ENCODE data around the gene SH2D2A.
A peak's percentile ranks its signal among the peaks of the same experiment; 100 is the strongest.

The SH2D2A gene

DNA sequence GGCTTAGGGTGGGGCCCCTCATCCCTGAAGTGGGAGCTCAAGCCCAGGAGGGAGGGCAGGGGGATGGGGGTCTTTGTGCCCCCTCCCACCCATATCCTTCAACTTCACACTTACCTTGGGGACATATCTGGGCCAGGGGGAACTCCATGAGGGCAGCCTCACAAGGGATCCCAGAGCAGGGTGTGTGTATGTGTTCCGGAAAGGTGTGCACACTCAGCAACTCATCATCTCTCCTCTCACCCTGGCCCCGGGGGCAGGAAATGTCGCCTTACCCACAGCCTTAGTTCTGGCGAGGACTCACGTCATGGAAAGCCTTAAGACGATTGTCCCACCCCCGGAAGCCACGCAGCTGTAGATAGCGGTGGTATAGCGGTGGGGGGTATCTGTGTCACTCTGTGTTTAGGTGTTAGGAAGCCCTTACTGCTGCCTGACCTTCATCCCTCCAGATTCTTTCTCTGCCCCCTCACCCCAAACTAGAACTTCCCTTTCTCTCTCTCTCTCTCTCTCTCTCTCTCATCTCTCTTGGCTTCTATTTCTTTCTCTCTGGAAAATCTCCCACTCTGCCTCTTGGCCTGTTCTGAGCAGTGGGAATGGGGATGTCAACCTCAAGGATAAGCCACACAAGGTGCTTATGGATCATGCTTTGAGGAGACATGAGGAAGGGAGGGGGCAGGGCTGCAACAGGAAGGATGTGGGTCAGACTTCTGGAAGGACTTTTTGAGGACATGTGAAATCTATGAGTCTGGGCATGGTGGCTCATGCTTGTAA, at the start of gene SH2D2A:
TSS of gene SH2D2A (minus strand) at position 288 of the 768 bp plus-strand sequence. CDS start at position 148, 140 bp downstream.
- peak; percentile 95 for DNase-seq

DNA sequence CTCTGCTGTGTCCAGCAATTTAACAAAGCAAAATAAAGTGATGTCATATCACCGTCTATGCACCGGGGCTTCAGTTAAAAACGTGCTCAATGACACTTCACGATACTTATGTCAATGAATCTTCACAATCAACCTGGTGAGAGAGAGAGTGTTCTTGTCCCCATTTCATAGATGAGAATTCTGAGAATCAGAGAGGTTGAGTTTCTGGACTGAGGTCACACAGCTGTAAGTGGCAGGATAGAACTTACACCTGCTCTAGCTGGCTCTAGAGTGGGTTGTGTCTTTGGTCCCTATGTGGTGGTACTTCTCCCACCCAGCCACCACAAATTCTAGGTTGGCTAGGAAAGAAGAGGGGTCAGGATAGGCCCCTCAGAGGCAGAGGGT, 49.2 kb upstream of the SH2D2A start:
- no peak for DNase-seq

DNA sequence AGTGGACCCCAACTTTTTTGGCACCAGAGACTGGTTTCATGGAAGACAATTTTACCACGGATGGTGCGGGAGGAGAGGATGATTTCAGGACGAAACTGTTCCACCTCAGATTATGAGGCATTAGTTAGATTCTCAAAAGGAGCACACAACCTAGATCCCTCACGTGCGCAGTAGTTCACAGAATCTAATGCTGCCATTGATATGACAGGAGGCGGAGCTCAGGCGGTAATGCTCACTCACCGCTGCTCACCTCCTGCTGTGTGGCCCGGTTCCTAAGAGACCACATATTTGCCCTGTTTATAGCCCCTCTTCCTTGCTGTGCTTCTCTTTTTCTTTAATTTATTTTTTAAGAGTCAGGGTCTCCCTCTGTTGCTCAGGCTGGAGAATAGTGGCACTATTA, 48.6 kb upstream of the SH2D2A start:
- no peak for DNase-seq

- no peak for DNase-seq
Observed at GRCh38 chr1:156864796-156865195, 48.1 kb upstream of the SH2D2A start.

DNA sequence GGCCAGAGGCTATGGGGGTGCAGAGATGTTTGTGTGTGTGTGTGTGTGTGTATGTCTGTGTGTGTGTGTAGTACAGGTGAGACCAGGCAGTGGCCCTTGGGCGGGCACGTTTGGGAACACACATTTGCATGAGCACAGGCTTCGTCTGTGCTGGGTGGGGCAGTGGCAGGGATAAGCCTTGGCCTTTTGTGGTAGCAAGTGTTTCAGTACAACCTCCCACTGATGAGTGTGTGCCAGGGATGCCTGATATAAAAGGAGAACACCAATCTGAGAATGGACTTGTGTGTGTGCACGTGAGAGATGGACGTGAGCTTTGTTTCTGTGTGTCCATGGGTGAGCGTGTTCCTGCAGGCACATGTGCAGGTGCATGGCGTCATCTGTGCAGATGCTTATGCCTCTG, 47.0 kb upstream of the SH2D2A start:
- no peak for DNase-seq

GRCh38 chr1:156862997-156863599, 46.5 kb upstream of the SH2D2A start:
- no peak for DNase-seq

- no peak for DNase-seq
Observed at GRCh38 chr1:156862584-156862983, 45.9 kb upstream of the SH2D2A start.

DNA sequence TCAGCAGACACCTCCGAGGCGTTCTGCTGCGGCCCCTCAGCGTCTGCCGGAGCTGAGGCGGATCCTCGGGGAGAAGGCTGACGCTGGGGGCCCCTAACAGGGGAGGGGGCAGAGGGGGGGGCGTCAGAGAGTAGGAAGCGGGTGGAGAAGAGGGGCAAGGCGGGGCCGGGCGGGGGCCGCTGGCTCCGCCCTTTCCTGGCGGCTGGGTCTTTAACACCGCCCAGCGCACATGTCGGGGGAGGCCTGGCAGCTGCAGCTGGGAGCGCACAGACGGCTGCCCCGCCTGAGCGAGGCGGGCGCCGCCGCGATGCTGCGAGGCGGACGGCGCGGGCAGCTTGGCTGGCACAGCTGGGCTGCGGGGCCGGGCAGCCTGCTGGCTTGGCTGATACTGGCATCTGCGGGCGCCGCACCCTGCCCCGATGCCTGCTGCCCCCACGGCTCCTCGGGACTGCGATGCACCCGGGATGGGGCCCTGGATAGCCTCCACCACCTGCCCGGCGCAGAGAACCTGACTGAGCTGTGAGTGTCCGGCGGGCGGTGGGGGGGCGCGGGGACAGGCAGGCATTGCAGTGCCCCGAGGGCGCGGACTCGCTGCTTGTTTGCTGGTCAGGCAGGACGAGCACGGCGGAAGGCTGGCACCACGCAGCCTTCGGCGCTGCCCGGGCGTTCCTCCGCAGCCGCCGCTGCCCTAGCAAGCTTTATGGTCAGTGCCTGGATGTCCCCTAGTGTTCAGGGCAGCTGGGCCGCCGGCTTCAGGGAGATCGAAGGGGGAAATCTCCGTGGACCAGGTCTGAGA, 44.2 kb upstream of the SH2D2A start, which contains the start of gene NTRK1:
TSS of gene NTRK1 (plus strand) at position 238 of the 796 bp plus-strand sequence. CDS start at position 308, 70 bp downstream.
- DNase-seq: peak; percentile 89

- peak; percentile 82 for DNase-seq
Observed at GRCh38 chr1:156860113-156860627, 43.5 kb upstream of the SH2D2A start.

DNA sequence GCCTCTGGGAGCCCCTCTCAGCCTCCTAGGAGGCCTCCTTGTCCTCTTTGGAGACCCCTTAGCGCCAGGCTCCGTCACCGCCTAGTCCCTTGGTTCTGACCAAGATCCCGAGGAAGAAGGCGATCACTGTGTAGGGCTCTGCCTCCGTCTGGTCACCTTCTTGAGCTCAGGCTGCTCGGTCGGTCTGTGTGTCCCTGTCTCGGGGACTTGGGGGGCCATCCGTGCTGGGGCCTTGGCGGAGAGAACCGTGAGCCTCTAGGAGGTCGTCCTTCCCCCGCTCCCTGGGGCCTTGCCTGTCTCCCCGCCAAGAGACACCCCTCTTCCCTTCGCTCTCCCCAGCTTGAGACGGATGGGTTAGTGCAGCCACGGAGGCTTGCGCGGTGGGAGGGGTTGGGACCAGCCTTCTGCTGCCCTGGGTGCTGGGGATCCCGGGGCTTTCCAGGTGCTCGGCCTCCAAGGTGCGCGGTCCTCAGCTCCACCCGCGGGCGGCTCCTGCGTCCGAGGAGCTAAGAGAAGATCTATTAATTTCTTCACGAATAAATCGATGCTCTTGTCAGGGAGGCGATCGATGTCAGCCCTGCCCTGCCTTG, 43.0 kb upstream of the SH2D2A start:
- peak; percentile 40 for DNase-seq

DNA sequence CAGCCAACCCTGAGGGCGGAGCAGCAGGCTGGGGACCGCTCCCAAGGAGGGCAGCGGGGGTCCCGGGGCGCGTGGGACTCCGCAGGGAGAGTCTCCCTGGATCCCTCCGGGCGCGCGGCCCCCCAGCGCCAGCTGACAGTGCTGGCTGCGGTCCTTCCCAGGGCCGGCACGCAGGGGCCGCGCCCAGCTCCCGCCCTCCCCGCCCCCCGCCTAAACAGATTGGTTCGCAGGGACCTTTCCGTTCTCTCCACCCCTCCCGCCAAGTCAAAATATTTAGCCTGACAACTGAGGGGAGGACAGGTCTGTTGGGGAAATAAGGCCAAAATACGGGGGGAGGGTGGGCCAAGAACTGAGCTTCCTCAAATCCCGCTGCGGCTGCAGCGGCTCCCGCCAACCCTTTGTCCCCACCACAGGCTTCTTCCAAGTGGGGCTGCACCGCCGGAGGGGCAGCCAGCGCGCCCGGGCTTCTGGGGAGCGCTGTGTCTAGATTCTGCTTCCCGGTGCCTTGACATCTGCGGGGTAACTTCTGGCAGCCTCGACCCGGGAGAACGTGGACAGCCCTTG, 42.4 kb upstream of the SH2D2A start, which contains the start of gene INSRR:
TSS of gene INSRR (minus strand) at position 159 of the 564 bp plus-strand sequence. CDS start 496 bp downstream, outside the sequence.
- no peak for DNase-seq

GRCh38 chr1:156858555-156858956, 41.9 kb upstream of the SH2D2A start:
- DNase-seq: no peak

DNA sequence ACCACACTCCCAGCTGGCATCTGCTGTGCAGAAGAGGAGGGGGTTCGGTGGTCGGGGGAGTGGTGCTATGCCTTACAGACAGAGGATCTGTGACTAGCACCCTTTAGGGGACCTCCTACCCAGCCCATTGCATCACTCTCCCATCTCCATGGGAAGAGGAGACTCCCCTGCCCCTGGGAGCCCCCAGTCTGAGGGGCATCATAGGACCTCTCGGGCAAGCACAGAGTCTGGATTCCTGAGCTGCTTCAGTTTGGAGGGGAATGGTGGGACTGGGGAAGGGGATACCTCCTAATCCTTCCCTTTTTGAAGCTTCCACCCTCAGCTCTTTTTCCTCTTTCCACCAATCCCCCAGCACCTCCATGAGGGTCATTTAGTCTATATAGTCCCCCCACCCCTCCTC, 40.9 kb upstream of the SH2D2A start:
- no peak for DNase-seq

DNA sequence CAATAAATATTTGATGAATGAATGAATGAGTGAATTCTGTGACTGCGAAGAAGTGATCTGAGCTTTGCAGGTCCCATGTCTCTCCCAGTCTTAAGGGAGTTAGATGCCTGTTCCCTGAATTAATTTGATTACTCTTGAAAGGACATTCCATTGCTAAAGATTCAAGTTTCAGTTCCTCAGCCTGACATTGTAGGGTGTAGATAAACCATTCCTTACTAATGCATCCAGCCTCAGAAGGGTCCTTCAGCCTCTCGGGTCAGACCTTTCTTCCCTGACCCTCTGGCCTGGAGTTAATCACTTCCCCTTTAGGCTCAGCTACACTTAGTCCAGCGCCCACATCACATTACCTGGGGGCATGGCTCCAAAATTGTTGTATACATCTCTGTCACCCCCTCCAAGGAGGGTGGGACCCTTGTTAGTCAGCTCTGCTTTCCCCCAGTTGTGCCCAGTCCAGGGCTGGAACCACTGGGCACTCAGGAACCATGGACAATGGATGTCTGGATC, 39.7 kb upstream of the SH2D2A start:
- no peak for DNase-seq

DNA sequence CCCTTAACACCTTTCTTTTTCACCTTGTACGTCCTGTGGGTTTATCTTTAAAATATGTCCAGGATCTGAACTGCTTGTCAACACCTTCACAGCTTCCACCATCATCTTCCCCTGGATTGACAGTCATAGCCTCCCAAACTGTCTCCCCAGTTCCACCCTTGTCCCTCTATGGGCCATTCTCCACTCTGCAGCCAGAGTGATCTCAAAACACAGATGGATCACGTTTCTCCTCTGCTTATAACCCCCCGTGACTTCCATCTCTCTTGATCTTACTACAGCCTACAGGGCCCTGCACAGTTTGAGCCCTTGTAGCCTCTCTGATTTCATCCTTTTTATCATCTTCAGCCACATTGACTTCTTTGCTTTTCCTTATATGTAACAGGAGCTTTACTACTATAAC, 38.0 kb upstream of the SH2D2A start:
- DNase-seq: no peak

DNA sequence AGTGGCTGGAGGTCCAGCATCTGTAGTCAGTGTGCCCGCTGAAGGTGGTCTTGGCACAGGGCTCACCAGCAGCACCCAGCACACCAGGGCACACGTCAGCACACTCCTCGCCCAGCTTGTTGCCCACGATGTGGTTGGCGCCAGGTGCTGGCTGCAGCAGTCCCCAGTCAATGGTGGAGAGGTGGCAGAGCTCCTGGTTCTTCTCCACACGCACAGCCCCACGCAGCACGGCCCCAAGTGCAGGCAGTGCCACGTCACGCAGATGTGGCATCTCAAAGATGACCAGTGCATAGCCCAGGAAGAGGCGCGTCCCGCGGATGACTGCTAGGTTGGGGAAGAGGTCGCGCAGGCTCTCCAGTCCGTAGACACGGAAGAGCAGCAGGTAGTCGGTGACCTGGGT, 37.1 kb upstream of the SH2D2A start:
- no peak for DNase-seq

- peak; percentile 85 for DNase-seq
Observed at GRCh38 chr1:156852418-156852874, 35.8 kb upstream of the SH2D2A start.

DNA sequence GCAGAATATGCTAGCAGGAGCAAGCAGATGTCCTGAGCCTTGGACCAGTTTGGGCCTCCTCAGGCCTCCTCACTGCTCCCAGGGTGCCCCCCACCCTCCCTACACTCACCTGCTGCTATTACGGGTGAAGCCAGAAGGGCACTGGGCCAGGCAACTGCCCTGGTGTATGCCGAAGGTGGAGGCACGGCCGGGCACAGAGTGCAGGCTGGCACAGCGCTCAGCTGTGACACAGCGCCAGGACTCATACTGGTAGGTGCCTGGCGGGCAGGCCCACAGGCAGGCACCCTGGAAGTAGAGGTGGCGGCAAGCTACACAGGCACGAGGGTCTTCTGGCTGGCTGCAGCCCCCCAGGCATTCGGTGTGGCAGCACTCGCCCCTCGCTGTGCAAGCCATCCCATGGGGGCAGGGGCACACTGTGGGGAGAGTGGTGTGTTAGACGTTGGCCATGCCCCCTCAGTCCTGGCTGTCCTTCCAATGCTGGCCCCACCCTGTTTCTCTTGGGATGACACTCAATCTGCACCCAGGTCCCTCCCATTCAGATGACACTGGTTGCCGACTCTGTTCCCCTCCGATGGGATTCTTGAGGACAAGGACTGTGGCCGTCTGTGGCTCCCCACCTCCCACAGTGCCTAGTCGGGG, 35.2 kb upstream of the SH2D2A start:
- DNase-seq: peak; percentile 23

GRCh38 chr1:156849151-156849496, 32.5 kb upstream of the SH2D2A start:
- peak; percentile 1 for DNase-seq

- peak; percentile 70 for DNase-seq
Observed at GRCh38 chr1:156848461-156849150, 32.0 kb upstream of the SH2D2A start.

All from RPMI8226 (cell line).